Left hindlimb (tissue), 1 donor: ENCODE measurements around the gene HSF5.

ENCODE experiments used
- DNase-seq: peaks from one replicate; pipeline ENCODE4 v3.0.0-alpha.2; 2018

HSF5 gene

DNA sequence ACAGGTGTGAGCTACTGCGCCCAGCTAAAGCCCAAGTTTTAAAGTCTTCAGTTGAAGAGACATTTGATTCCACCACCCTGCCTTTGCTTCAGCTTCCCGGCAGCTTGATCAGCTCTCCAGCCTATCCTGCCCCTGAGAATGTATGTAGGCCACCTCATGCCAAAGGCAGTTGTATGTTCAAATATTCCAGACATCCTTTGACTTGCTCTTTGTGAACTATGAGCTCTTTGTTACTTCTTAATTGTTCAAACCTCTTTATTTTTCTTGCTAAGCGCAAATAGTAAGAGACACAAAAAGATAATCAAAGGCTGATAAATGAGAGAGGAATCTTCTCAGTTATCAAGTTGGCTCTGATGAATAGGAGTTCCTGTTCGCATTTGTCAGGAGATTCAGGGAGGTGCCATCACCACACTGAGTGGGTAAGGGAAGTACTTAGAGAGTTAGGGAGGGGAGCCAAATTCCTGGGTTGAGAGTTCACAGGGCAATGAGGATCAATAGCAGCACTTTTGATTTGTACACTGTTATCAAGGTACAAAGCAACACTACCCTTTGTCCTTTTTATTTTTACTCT, 104.2 kb downstream of the HSF5 start:
- DNase-seq, result no peak

DNA sequence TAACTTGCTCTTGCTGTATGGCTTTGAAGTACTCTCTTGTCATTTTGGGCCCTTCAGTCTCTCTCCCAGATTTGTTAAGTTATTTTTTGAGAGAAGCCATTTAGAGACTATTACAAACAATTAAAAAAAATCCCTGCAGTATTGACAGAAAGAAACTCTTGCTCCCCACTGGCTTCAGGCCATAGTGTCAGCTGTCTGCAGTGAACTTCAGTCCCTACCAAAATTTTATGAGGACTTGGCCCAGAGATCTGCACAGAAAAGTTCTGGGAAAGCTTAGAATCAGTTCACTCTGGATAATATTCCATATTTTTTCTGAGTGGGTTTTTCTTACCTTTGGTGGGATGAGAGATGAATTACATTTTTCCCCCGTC, 105.4 kb downstream of the HSF5 start:
- no peak for DNase-seq

DNA sequence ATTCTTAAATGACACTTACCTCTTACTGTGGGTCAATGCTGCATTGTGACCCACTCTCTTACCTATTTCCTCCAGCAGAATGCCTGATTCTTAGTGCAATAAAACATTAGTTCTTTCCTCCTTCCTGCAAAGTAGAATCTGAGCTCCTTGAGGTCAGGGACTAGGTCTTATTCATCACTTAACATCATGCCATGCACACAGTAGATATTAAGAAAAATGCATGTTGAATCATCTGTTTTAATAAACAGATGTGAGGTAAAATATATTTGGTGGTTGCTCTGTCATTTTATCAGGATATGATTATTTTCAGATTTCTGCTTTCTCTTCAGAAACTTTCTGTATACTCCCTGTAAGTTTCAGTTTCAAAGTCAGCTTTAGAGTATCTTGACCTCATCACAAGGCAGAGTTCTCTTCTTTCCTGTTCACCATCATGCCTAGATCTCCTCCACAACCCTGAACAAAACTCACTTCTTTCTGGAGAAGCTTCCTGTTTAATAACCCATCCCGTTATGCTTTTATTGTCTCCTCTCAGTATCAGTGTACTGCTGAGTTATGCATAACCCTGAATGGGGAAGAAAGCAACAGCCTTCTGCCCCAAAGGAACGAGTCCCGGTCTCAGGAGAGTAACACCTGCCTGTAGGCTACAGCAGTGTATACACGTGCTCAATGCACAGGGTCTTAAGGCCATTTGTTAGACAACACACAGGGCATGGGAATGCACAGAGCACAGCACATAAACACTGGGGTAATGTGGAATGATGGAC, 105.9 kb downstream of the HSF5 start:
- DNase-seq, result no peak

GRCh38 chr17:58381124-58382035, 106.8 kb downstream of the HSF5 start:
- DNase-seq, result peak; percentile 47

DNA sequence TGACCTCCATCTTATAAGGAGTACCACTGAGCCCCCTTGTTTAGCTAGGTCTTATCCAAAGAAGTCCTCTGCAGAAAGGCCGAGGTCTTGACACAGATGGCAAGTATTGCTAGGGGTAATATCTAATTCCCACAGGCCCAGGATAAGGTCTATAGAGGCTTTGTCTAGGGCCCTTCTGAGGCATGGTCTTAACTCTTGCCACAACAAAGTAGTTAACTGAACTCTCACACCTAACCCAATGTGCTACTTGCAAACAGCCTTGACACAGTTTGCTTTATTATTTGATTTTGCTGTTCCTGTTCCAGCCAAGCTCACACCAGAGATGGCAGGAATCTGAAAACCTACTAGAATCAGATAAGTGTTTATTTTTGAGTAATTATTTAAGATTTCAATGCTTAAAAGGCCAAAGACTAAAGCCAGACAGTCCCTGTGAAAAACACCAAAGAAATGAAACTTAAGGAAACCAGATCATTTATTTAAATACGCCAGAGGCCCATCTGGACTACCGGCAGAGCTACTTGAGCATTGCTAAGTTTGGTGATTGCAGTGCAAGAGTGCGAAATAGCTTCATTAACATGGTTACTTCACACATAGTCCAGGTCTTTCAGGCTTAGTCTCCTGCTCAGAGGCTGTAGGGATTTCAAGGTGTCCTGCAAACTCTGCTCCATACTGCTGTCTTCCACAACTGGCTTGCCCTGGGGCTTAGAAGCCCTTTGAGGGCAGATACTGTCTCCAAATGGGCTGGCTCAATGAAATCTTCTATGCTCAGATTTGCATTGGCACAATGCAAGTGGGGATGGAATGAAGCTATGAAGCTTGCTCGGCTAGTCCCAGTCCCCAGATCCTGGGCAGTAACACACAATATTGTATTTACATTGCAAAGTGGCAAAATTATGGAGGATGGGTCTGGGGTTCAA, 107.7 kb downstream of the HSF5 start:
- DNase-seq, result no peak

GRCh38 chr17:58379511-58379824, 108.7 kb downstream of the HSF5 start:
- no peak for DNase-seq

GRCh38 chr17:58378733-58379510, 109.3 kb downstream of the HSF5 start:
- no peak for DNase-seq

GRCh38 chr17:58377661-58378060, 110.5 kb downstream of the HSF5 start:
- no peak for DNase-seq

- DNase-seq, result no peak
Measured at GRCh38 chr17:58377093-58377601, 111.1 kb downstream of the HSF5 start.

DNA sequence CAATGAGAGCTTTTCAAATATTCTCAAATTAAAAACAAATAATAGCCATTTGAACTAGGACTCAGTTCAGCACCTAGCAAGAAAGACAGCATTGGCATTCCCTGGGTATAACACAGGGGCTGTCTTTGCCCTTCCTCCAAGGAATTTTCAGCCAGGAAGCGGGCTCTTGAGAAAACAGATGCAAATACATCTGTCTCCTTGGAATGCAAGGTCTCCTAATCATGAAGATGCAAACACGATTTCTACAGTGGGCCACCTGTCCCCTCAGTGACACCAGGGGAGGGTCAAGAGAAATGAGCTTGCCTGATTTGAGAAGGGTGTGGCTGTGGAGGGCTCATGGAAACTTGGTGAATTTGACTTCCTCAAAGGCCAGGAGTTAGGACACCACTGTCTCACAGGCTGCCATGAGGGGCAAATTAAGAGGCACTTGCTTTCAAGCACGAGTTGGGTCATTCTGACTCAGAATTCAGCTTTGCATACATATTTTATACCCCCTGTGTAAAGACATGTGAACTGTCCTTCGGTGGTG, 111.7 kb downstream of the HSF5 start:
- no peak for DNase-seq

GRCh38 chr17:58375811-58376210, 112.4 kb downstream of the HSF5 start:
- no peak for DNase-seq

DNA sequence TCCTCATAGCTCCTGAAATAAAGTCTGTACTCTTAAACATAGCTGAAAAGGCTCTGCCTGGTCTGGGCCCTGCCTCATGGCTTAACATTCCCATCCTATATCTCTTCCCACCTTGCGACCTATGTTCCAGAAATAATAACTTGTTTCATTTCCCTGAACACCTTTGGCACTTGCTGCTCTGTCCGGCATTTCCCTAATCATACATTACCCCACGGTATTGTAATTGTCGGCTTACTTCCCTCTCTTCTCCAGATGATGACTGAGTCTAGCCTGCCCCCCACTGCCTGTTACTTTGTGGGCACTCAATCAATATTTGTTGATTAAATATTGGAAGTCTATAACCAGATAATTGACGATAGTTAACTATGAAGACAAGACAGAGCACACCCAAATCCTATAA, 113.0 kb downstream of the HSF5 start:
- DNase-seq, result no peak

DNA sequence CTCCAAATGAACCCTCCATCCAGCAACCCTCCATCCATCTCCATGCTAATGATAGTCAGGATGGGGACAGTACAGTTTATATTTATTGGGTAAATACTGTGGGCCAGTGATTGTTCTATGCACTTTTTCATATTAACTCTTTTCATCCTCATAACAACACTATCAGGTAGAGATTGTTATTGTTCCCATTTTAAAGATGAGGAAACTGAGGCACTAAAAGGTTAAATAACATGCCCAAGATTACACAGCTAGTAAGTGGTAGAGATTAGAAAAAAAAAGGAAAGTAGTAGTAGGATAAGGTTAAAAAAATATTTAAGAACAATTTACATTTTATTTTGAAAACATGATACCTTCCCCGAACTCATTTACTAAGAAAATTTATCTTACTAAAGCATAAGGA, 114.3 kb downstream of the HSF5 start:
- DNase-seq, result no peak

GRCh38 chr17:58373003-58373402, 115.2 kb downstream of the HSF5 start:
- DNase-seq, result no peak

DNA sequence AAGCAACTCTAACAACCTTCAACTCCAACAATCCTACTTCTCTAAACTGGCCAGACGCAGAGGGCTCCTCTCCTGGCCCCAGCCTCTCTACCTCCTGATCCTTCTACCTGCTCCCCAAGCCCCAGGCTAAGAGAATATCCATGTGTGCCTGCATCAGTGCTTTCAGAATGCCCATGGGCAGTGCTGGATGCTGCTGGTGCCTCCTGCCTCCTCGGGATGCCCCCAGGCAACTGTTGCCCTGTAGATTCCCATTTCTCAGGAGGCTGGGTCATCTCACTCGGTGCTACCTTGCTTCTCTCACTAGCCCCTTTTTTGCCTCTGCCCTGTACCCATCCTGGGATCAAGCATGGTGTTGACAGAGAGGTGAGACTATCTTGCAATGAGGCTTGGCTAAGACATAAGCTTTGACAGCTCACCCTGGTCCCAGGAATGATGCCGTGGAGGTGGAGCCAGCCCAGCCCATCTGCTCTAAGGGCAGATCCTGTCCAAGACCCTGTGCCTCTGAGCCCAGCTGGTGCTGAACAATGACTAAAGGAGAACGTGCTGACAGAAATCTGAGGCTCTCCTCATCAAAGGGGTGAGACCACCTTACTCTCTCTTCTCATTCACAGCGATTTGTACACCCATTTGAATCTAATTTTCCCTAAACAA, 116.8 kb downstream of the HSF5 start:
- DNase-seq, result no peak

GRCh38 chr17:58370716-58371115, 117.5 kb downstream of the HSF5 start:
- DNase-seq, result no peak

DNA sequence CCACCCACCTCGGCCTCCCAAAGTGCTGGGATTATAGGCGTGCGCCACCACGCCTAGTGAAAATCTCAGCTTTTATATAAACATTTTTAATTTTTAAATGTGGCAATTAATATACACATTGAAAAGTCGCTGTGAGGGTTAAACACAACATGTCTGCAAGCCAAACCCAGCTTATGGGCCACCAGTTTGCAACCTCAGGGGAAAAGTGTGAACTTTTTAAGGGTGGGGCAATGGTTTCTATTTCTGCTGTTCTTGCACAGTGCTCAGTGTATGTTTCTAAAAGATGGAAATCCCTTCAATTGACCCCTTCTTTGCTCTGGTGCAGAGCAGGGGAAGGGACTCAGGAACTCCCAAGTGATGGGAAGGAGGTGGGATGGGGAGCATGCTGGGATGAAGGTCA, 117.9 kb downstream of the HSF5 start:
- no peak for DNase-seq
